Stimulated activated CD8-positive, alpha-beta memory T cell treated with anti-CD3 and anti-CD28 coated beads, Interleukin-4, amount 100 ng/mL, for 1 hour (primary cell): ENCODE data around the gene MYBPC2.
"Not testable (repeated sequence)": the region's sequence is repeated elsewhere in the genome, so short reads cannot be mapped to it uniquely, and the experiment has no call there.

ENCODE experiments used
- DNase-seq, 2 donors: peaks; one replicate each; pipeline ENCODE4 v3.0.0-alpha.2; 2020; ENCODE audit warnings: low read depth in 2 of 2, low spot score in 1 of 2

Gene MYBPC2

GRCh38 chr19:50432221-50433028 is at the start of gene MYBPC2:
Gene MYBPC2, plus strand, starts transcription at chr19:50432892. Its CDS starts 62 bp downstream, at chr19:50432954.
- no peak for DNase-seq

GRCh38 chr19:50383001-50383851 is 49.5 kb upstream of the MYBPC2 start:
- DNase-seq = no peak

- DNase-seq = peak; percentile 93 to 97
Observed at GRCh38 chr19:50383852-50384684, 48.6 kb upstream of the MYBPC2 start, which contains the start of gene POLD1. Gene POLD1, plus strand, starts transcription at chr19:50384347. Its CDS starts 14,505 bp downstream, at chr19:50398852.

GRCh38 chr19:50384685-50385535 is 47.8 kb upstream of the MYBPC2 start:
- DNase-seq = no peak

- no peak for DNase-seq
Observed at GRCh38 chr19:50387176-50387867, 45.4 kb upstream of the MYBPC2 start.

- no peak for DNase-seq
Observed at GRCh38 chr19:50387868-50388245, 44.8 kb upstream of the MYBPC2 start.

GRCh38 chr19:50390295-50390694 is 42.4 kb upstream of the MYBPC2 start:
- not testable (repeated sequence) for DNase-seq

GRCh38 chr19:50390952-50391351 is 41.7 kb upstream of the MYBPC2 start:
- not testable (repeated sequence) for DNase-seq

- DNase-seq = no peak
Observed at GRCh38 chr19:50392759-50393158, 39.9 kb upstream of the MYBPC2 start.

GRCh38 chr19:50393589-50393988 is 39.1 kb upstream of the MYBPC2 start:
- no peak for DNase-seq

GRCh38 chr19:50394017-50394416 is 38.7 kb upstream of the MYBPC2 start:
- DNase-seq = no peak

GRCh38 chr19:50398675-50399367 is 33.9 kb upstream of the MYBPC2 start:
- DNase-seq = no peak

GRCh38 chr19:50399368-50399745 is 33.3 kb upstream of the MYBPC2 start:
- no peak for DNase-seq

- DNase-seq = no peak
Observed at GRCh38 chr19:50401605-50402450, 30.9 kb upstream of the MYBPC2 start.

GRCh38 chr19:50402544-50403301 is 30.0 kb upstream of the MYBPC2 start:
- no peak for DNase-seq

- no peak for DNase-seq
Observed at GRCh38 chr19:50406156-50406820, 26.4 kb upstream of the MYBPC2 start.

- DNase-seq = no peak
Observed at GRCh38 chr19:50406829-50407228, 25.9 kb upstream of the MYBPC2 start.
